ENCODE results near the gene C6orf136. TPM values are rescaled to one million over a fixed set of nuclear protein-coding genes. Genes with fewer than 3 reads are reported as not detected.
"Not testable (repeated sequence)": the region's sequence is repeated elsewhere in the genome, so short reads cannot be mapped to it uniquely, and the experiment has no call there.

C6orf136 gene
- total and polyA plus RNA-seq, 2 donors from 2014 or later = 27.4 to 45.6 TPM

- DNase-seq (no peak), FAIRE-seq (no peak)
- no peak overlapping the region for H3K9ac ChIP-seq (ENCODE audit: low read length in 3 of 3)
- no peaks in the 10 kb centered on the region for H3K9me3 ChIP-seq (ENCODE audit: control insufficient read depth in 2 of 3, insufficient read depth in 1 of 3, low read length in 3 of 3)
- H3K27ac ChIP-seq (ENCODE audit: low read depth in 2 of 2, low read length in 2 of 2) = no peak overlapping the region
- no peak for TF ChIP-seq CTCF (IDR thresholded peaks at IDR 0.05; ENCODE audit: borderline replicate concordance, extremely low read depth, insufficient read depth)
- peaks cover 11 to 76% (median 57%) of the 10 kb centered on the region in 3 donors for H3K36me3 ChIP-seq (ENCODE audit: control insufficient read depth in 2 of 3, insufficient read depth in 3 of 3, low read length in 3 of 3)
- H3K4me1 ChIP-seq (ENCODE audit: control insufficient read depth in 2 of 3, insufficient read depth in 2 of 3, low read depth in 1 of 3, low read length in 3 of 3) = no peaks in the 10 kb centered on the region
- intact Hi-C loops (cut with DNase I) = no loop called here
- no peak overlapping the region for H3K4me3 ChIP-seq (ENCODE audit: low read length in 3 of 3)
- no peaks in the 10 kb centered on the region for H3K27me3 ChIP-seq (ENCODE audit: control insufficient read depth, insufficient read depth, low read length)
Measured at GRCh38 chr6:30655743-30656094, 8.8 kb downstream of the C6orf136 start.

GRCh38 chr6:30656513-30656912, 9.6 kb downstream of the C6orf136 start:
- FAIRE-seq (no peak), DNase-seq (no peak)
- H3K36me3 ChIP-seq (ENCODE audit: control insufficient read depth in 2 of 3, insufficient read depth in 3 of 3, low read length in 3 of 3) = peaks cover 13 to 73% (median 59%) of the 10 kb centered on the region in 3 donors
- no peaks in the 10 kb centered on the region for H3K27me3 ChIP-seq (ENCODE audit: control insufficient read depth, insufficient read depth, low read length)
- no peaks in the 10 kb centered on the region for H3K4me1 ChIP-seq (ENCODE audit: control insufficient read depth in 2 of 3, insufficient read depth in 2 of 3, low read depth in 1 of 3, low read length in 3 of 3)
- H3K9me3 ChIP-seq (ENCODE audit: control insufficient read depth in 2 of 3, insufficient read depth in 1 of 3, low read length in 3 of 3) = no peaks in the 10 kb centered on the region
- intact Hi-C loops (cut with DNase I) = no loop called here
- H3K4me3 ChIP-seq (ENCODE audit: low read length in 3 of 3) = no peak overlapping the region
- no peak overlapping the region for H3K9ac ChIP-seq (ENCODE audit: low read length in 3 of 3)
- no peak for TF ChIP-seq CTCF (IDR thresholded peaks at IDR 0.05; ENCODE audit: borderline replicate concordance, extremely low read depth, insufficient read depth)
- H3K27ac ChIP-seq (ENCODE audit: low read depth in 2 of 2, low read length in 2 of 2) = no peak overlapping the region

- DNase-seq = peak in 3 of 5 donors; percentile 62 to 80 (median 75)
- Histone ChIP-seq H3K9me3 (ENCODE audit: control insufficient read depth in 2 of 3, insufficient read depth in 1 of 3, low read length in 3 of 3) (no peaks in the 10 kb centered on the region), H3K27ac (ENCODE audit: low read depth in 2 of 2, low read length in 2 of 2) (no peak overlapping the region), H3K36me3 (ENCODE audit: control insufficient read depth in 2 of 3, insufficient read depth in 3 of 3, low read length in 3 of 3) (peaks cover 15 to 73% (median 61%) of the 10 kb centered on the region in 3 donors), H3K9ac (ENCODE audit: low read length in 3 of 3) (no peak overlapping the region), H3K4me1 (ENCODE audit: control insufficient read depth in 2 of 3, insufficient read depth in 2 of 3, low read depth in 1 of 3, low read length in 3 of 3) (no peaks in the 10 kb centered on the region), H3K27me3 (ENCODE audit: control insufficient read depth, insufficient read depth, low read length) (no peaks in the 10 kb centered on the region), H3K4me3 (ENCODE audit: low read length in 3 of 3) (no peak overlapping the region)
- intact Hi-C loops (cut with DNase I) = no loop called here
- TF ChIP-seq CTCF (IDR thresholded peaks at IDR 0.05; ENCODE audit: borderline replicate concordance, extremely low read depth, insufficient read depth) = no peak
- no peak for FAIRE-seq
Measured at GRCh38 chr6:30657454-30657853, 10.5 kb downstream of the C6orf136 start.

- H3K9ac ChIP-seq (ENCODE audit: low read length in 3 of 3); H3K4me3 ChIP-seq (ENCODE audit: low read length in 3 of 3); H3K9me3 ChIP-seq (ENCODE audit: control insufficient read depth in 2 of 3, insufficient read depth in 1 of 3, low read length in 3 of 3); H3K4me1 ChIP-seq (ENCODE audit: control insufficient read depth in 2 of 3, insufficient read depth in 2 of 3, low read depth in 1 of 3, low read length in 3 of 3); DNase-seq; H3K27me3 ChIP-seq (ENCODE audit: control insufficient read depth, insufficient read depth, low read length); intact Hi-C loops (cut with DNase I); H3K27ac ChIP-seq (ENCODE audit: low read depth in 2 of 2, low read length in 2 of 2); FAIRE-seq: not testable (repeated sequence)
- peaks cover 15 to 74% (median 61%) of the 10 kb centered on the region in 3 donors for H3K36me3 ChIP-seq (ENCODE audit: control insufficient read depth in 2 of 3, insufficient read depth in 3 of 3, low read length in 3 of 3)
Measured at GRCh38 chr6:30657922-30658321, 11.0 kb downstream of the C6orf136 start.

Measured in kidney (tissue), 14 donors.